Measurements from ENCODE around the gene SHH.

DNA sequence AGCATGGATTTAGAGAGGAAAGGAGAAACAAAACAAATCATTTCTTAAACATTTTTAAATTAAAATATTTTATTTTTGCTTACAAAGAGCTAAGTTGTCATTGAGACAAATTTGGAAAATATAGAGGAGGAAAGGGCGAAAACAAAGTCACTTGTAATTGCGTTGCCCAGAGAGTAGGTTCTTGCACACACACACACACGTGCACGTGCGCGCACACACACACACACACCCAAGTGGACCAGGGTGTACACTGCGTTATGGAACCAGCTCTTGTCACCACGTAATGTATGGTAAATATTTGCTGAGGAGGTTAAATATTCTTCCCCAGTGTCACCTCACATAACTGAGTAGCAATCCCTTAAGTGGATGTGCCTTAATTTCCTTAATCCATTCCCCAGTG, 21.6 kb downstream of the SHH start:
- TF ChIP-seq POLR2A (IDR thresholded peaks at IDR 0.05; ENCODE audit: low read length) (no peak), GATA1 (IDR thresholded peaks at IDR 0.05; ENCODE audit: low read depth, low read length) (no peak)
